A549 (cell line): ENCODE data around the gene CARD10. TPM values are rescaled to one million over a fixed set of nuclear protein-coding genes. Genes with fewer than 3 reads are reported as not detected.

Experiments used
- ATAC-seq, 2 experiments: fragments of 200-7000 bp in 1 of 2; fragments of >200 bp in 1 of 2; cut with Nextera tagmentation in 1 of 2; cut with Tn5 transposase in 1 of 2; 3 replicates each; pipeline versions ENCODE4 v1.8.0 to v1.9.1; 2018 to 2020; ENCODE audit warnings: mild to moderate bottlenecking in 1 of 2, moderate library complexity in 1 of 2
- CTCF ChIA-PET: fragments of 300-600 bp; sonication (Branson Sonifier 250); formaldehyde crosslinking; extraction: SDS; loops from one replicate; lab custom pipeline; 2021; ENCODE audit warnings: antibody characterized with exemption, inconsistent platforms; lab: Yijun Ruan, JAX
- POLR2A ChIA-PET: fragments of 350-600 bp; formaldehyde crosslinking; extraction: SDS; loops from one replicate; lab custom pipeline; 2021; ENCODE audit warnings: antibody characterized with exemption, inconsistent platforms; lab: Yijun Ruan, JAX
- DNase-seq, 2 experiments: peaks; one replicate each; pipeline versions ENCODE4 v3.0.0 to v3.0.0-alpha.2; 2011 to 2016; ENCODE audit warnings: low read depth in 1 of 2, low spot score in 1 of 2
- FAIRE-seq: peaks from 2 replicates; lab custom pipeline; 2011; peaks lifted over from hg19 to GRCh38; lab: Jason Lieb, UNC
- H3K27ac ChIP-seq, 2 experiments: fragments of >200 bp; sonication (Bioruptor Twin); formaldehyde crosslinking; 3 replicates each; pipeline ENCODE4 v1.5.1; 2016 to 2017
- H3K4me1 ChIP-seq: fragments of >200 bp; sonication (Bioruptor Twin); formaldehyde crosslinking; 3 replicates; pipeline ENCODE4 v1.6.1; 2016
- H3K4me2 ChIP-seq: fragments of >200 bp; sonication (Bioruptor Twin); formaldehyde crosslinking; 3 replicates; pipeline ENCODE4 v1.6.1; 2016
- H3K4me3 ChIP-seq: fragments of >200 bp; sonication (Bioruptor Twin); formaldehyde crosslinking; 3 replicates; pipeline ENCODE4 v1.5.1; 2016
- H3K9me3 ChIP-seq: fragments of >200 bp; sonication (Bioruptor Twin); formaldehyde crosslinking; 3 replicates; pipeline ENCODE4 v1.6.1; 2016
- CEBPB ChIP-seq, 2 experiments: fragments of >200 bp in 1 of 2; sonication (Bioruptor Twin) in 1 of 2; formaldehyde crosslinking in 1 of 2; IDR thresholded peaks; 2 replicates each; pipeline ENCODE4 v1.6.1; 2012 to 2016
- E2F6 ChIP-seq: IDR thresholded peaks from 2 replicates; pipeline ENCODE4 v1.6.1; 2012; ENCODE audit warnings: low read depth, borderline replicate concordance
- EHF ChIP-seq: fragments of 250-450 bp; sonication (Bioruptor Pico); IDR thresholded peaks from 2 replicates; pipeline ENCODE4 v1.5.0; 2020; ENCODE audit warnings: mild to moderate bottlenecking
- FOSL2 ChIP-seq, 2 experiments: fragments of 450-650 bp in 1 of 2; fragments of >200 bp in 1 of 2; sonication (Bioruptor Twin) in 1 of 2; formaldehyde crosslinking; IDR thresholded peaks; 2 replicates each; pipeline versions ENCODE4 v1.5.0 to v1.6.1; 2016 to 2020; ENCODE audit warnings: mild to moderate bottlenecking in 1 of 2, moderate library complexity in 1 of 2
- FOXS1 ChIP-seq: fragments of 250-450 bp; sonication (Bioruptor Pico); IDR thresholded peaks from 2 replicates; pipeline ENCODE4 v1.5.0; 2020; ENCODE audit warnings: mild to moderate bottlenecking, moderate library complexity
- HOXA7 ChIP-seq: fragments of 250-450 bp; sonication (Bioruptor Pico); IDR thresholded peaks from 2 replicates; pipeline ENCODE4 v1.5.0; 2020; ENCODE audit warnings: mild to moderate bottlenecking, moderate library complexity
- HOXB13 ChIP-seq: fragments of 250-450 bp; sonication (Bioruptor Pico); IDR thresholded peaks from 2 replicates; pipeline ENCODE4 v1.5.0; 2020; ENCODE audit warnings: low read depth, mild to moderate bottlenecking, moderate library complexity
- KDM5A ChIP-seq: fragments of 200-600 bp; sonication (generic); IDR thresholded peaks from 2 replicates; pipeline ENCODE4 v1.6.1; 2016; ENCODE audit warnings: antibody characterized with exemption, mild to moderate bottlenecking
- MYC ChIP-seq: IDR thresholded peaks from 2 replicates; pipeline ENCODE4 v1.6.1; 2012; ENCODE audit warnings: mild to moderate bottlenecking, inconsistent platforms, low read length, improper control_type of control experiment, borderline replicate concordance
- NR3C1 ChIP-seq: fragments of >200 bp; sonication (Bioruptor Twin); formaldehyde crosslinking; IDR thresholded peaks from 3 replicates; pipeline ENCODE4 v1.6.1; 2017
- POLR2AphosphoS2 ChIP-seq: conservative IDR thresholded peaks from 2 replicates; pipeline ENCODE4 v1.6.1; 2012; ENCODE audit warnings: low read length, improper control_type of control experiment, inconsistent platforms
- RCOR1 ChIP-seq: fragments of 150-350 bp; IDR thresholded peaks from 2 replicates; pipeline ENCODE4 v1.6.1; 2014; ENCODE audit warnings: antibody characterized with exemption, low read length, low read depth
- REST ChIP-seq: fragments of 200-600 bp; sonication (generic); IDR thresholded peaks from 2 replicates; pipeline ENCODE4 v1.6.1; 2016; ENCODE audit warnings: antibody characterized with exemption, mild to moderate bottlenecking, moderate library complexity
- RFX5 ChIP-seq: fragments of 450-650 bp; IDR thresholded peaks from 2 replicates; pipeline ENCODE4 v1.7.1; 2014; ENCODE audit warnings: antibody characterized with exemption, mild to moderate bottlenecking, moderate library complexity
- RNF2 ChIP-seq: fragments of 200-600 bp; sonication (generic); IDR thresholded peaks from 2 replicates; pipeline ENCODE4 v1.6.1; 2016; ENCODE audit warnings: low read depth, mild to moderate bottlenecking, antibody characterized with exemption, moderate library complexity, borderline replicate concordance
- USF2 ChIP-seq: fragments of 450-650 bp; IDR thresholded peaks from 2 replicates; pipeline ENCODE4 v1.6.1; 2014; ENCODE audit warnings: antibody characterized with exemption
- WGBS: methylation state at CpG from one replicate; pipeline ENCODE4 v1.1.6; 2017; ENCODE audit errors: missing lambda C conversion rate; 5-methylcytosine and 5-hydroxymethylcytosine counted together
- polyA plus RNA-seq, 4 experiments: library from polyadenylated mRNA; depleted of rRNA in 3 of 4; stranded (reverse); fragments of >200 nt; fragmentation: RNase III in 1 of 4; extraction: RNeasy Plus Mini Kit Qiagen cat#74134 plus additional on column Dnase treatment in 1 of 4; gene quantifications; 2 replicates in 3 of 4; 3 replicates in 1 of 4; pipeline ENCODE4 v1.2.3, GENCODE V29; 2011 to 2017
- TF ChIP-seq, protein P1 (sequence below): fragments of >200 bp; sonication (Bioruptor Twin); formaldehyde crosslinking; IDR thresholded peaks from 3 replicates; pipeline ENCODE4 v1.5.1; 2016
- TF ChIP-seq, protein P2 (sequence below): fragments of 250-450 bp; sonication (Bioruptor Pico); IDR thresholded peaks from 2 replicates; pipeline ENCODE4 v1.5.0; 2021; ENCODE audit warnings: mild to moderate bottlenecking, moderate library complexity, borderline replicate concordance
- TF ChIP-seq, protein P3 (sequence below): IDR thresholded peaks from 2 replicates; pipeline ENCODE4 v1.6.1; 2012

Gene CARD10
- polyA plus RNA-seq, 2 of the 4 experiments (the other 2 are of a cell fraction): 8.3 to 15.3 TPM

DNA sequence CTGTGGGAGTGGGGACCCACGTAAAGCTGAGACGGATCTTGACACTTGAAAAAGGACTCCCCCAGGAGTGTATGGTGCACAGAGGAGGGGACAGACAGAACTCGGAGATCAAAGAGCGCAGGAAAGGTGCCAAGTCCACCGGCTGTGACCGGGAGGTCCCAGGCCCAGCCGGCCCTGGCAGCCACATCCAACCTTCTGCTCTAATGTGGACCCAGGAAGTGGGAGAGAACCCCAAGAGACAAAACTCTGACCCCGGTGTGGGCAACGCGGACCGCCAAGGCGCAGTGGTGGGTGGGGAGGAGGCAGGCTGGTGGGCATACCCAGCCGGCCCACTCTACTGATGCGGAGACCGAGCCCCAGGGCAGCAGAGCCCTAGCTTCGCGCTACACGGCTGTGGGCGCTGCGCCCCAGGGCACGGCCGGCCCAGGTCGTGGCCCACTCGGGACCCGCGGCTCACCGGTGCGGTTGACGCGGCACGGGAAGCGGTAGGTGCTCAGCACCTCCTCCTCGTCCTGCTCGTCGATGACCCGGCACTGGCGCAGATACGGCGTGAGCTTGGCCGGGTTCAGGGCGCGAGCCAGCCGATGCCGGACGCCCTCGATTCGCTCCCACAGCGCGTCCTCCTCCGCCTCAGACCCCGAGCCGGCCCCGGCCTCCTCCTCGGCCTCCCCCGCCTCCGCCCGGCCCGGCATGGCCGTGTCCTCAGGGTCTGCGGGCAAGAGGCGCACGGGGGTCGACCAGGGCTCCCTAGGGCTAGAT, 527 bp downstream of the CARD10 start:
- Histone ChIP-seq H3K27ac (peak overlapping the region; percentile 90 to 99), H3K9me3 (no peaks in the 10 kb centered on the region), H3K4me1 (peaks cover 14% of the 10 kb centered on the region), H3K4me2 (peak overlapping the region; percentile 100), H3K4me3 (peak overlapping the region; percentile 93)
- TF ChIP-seq E2F6: peak; percentile 23; the same call in 1 of the 2 replicates
- TF ChIP-seq RCOR1: no peak
- ATAC-seq (peak; percentile 58 to 69), FAIRE-seq (no peak), DNase-seq (no peak)
- CTCF ChIA-PET: interaction anchor here (0.9 to 2.2 kb wide), 6 partner anchors 20 to 64 kb away, joined by 3 to 8 read pairs (median 4); partner anchors contain the start of gene MFNG
- POLR2A ChIA-PET: interaction anchor here (1.5 kb wide), 1 partner anchor 17 kb away, joined by 6 read pairs; no protein-coding TSS in a partner anchor
- 3% methylated on average over 10 of the region's 63 CpGs for WGBS

DNA sequence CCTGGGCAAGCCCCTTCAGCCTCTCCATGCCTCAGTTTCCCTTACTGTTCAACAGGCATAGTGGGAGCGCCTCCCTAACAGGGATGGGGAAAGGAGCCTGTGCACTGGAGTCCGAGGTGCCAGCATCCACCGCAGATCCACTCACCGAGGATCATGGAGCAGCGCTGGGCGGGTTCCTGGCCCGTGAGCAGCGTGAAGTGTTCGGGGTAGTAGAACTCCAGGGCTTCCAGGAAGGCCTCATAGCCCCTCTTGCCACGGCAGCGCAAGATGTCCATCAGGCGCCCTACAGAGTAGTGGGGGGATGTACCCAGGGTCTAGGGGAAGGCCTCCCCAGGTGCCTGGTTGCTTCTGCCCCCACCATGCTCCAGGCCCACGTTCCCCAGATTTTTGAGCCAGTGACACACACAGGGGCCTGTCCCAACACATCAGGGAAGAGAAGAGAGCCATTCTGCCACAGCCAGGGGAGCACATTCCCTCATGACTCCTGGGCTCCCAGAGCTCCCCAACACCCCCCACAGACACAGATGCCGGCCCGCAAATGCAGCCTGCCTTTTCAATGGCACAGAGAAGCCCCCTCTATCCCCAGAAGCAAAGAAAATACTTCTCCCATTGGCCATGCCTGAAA, 1.3 kb downstream of the CARD10 start:
- H3K4me3 ChIP-seq: peak overlapping the region; percentile 93
- 97% methylated on average over 9 of the region's 15 CpGs for WGBS
- TF ChIP-seq, protein P1, sequence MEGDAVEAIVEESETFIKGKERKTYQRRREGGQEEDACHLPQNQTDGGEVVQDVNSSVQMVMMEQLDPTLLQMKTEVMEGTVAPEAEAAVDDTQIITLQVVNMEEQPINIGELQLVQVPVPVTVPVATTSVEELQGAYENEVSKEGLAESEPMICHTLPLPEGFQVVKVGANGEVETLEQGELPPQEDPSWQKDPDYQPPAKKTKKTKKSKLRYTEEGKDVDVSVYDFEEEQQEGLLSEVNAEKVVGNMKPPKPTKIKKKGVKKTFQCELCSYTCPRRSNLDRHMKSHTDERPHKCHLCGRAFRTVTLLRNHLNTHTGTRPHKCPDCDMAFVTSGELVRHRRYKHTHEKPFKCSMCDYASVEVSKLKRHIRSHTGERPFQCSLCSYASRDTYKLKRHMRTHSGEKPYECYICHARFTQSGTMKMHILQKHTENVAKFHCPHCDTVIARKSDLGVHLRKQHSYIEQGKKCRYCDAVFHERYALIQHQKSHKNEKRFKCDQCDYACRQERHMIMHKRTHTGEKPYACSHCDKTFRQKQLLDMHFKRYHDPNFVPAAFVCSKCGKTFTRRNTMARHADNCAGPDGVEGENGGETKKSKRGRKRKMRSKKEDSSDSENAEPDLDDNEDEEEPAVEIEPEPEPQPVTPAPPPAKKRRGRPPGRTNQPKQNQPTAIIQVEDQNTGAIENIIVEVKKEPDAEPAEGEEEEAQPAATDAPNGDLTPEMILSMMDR: no peak
- TF ChIP-seq RNF2 (no peak), MYC (no peak), RFX5 (no peak), FOXS1 (CRISPR knock-in tag) (no peak), HOXA7 (CRISPR knock-in tag) (no peak), CEBPB (IDR thresholded peaks at IDR 0.05) (no peak), HOXB13 (no peak), NR3C1 (no peak)
- TF ChIP-seq, all 56 proteins: peak for 0
- FAIRE-seq: no peak
- Histone ChIP-seq H3K27ac (peak overlapping the region; percentile 90 to 99), H3K9me3 (no peaks in the 10 kb centered on the region), H3K4me1 (peaks cover 21% of the 10 kb centered on the region), H3K4me2 (peak overlapping the region; percentile 100)
- peak in 1 of 2 experiments; percentile 15; a peak in 2 of 6 replicates for ATAC-seq
- DNase-seq: no peak
- ChIA-PET CTCF (interaction anchor here (0.9 to 2.2 kb wide), 6 partner anchors 13 to 64 kb away, joined by 3 to 8 read pairs (median 4); partner anchors contain the start of gene MFNG), POLR2A (interaction anchor here (1.5 kb wide), 1 partner anchor 16 kb away, joined by 6 read pairs; no protein-coding TSS in a partner anchor)

GRCh38 chr22:37516456-37516855, 2.8 kb downstream of the CARD10 start:
- Histone ChIP-seq H3K4me1 (peaks cover 36% of the 10 kb centered on the region), H3K4me2 (no peak overlapping the region), H3K9me3 (no peaks in the 10 kb centered on the region), H3K27ac (no peak overlapping the region), H3K4me3 (no peak overlapping the region)
- POLR2A ChIA-PET: no interaction called here
- 87% methylated on average over 1 of the region's 1 CpG for WGBS
- FAIRE-seq (no peak), ATAC-seq (no peak), DNase-seq (no peak)
- CTCF ChIA-PET: interaction anchor here (0.9 to 1.4 kb wide), 2 partner anchors 22 to 46 kb away, joined by 3 to 4 read pairs; no protein-coding TSS in a partner anchor
- TF ChIP-seq, protein P2, sequence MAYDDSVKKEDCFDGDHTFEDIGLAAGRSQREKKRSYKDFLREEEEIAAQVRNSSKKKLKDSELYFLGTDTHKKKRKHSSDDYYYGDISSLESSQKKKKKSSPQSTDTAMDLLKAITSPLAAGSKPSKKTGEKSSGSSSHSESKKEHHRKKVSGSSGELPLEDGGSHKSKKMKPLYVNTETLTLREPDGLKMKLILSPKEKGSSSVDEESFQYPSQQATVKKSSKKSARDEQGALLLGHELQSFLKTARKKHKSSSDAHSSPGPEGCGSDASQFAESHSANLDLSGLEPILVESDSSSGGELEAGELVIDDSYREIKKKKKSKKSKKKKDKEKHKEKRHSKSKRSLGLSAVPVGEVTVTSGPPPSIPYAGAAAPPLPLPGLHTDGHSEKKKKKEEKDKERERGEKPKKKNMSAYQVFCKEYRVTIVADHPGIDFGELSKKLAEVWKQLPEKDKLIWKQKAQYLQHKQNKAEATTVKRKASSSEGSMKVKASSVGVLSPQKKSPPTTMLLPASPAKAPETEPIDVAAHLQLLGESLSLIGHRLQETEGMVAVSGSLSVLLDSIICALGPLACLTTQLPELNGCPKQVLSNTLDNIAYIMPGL (CRISPR knock-in tag): no peak
- TF ChIP-seq POLR2AphosphoS2 (no peak), CEBPB (IDR thresholded peaks at IDR 0.05) (no peak), USF2 (no peak), FOSL2 (IDR thresholded peaks at IDR 0.05) (no peak), FOSL2 (CRISPR knock-in tag; IDR thresholded peaks at IDR 0.05) (no peak), REST (no peak), KDM5A (no peak), RNF2 (no peak), EHF (CRISPR knock-in tag) (no peak)
- TF ChIP-seq, protein P3, sequence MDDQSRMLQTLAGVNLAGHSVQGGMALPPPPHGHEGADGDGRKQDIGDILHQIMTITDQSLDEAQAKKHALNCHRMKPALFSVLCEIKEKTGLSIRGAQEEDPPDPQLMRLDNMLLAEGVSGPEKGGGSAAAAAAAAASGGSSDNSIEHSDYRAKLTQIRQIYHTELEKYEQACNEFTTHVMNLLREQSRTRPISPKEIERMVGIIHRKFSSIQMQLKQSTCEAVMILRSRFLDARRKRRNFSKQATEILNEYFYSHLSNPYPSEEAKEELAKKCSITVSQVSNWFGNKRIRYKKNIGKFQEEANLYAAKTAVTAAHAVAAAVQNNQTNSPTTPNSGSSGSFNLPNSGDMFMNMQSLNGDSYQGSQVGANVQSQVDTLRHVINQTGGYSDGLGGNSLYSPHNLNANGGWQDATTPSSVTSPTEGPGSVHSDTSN: no peak
